Measurements from ENCODE around the gene FGD1. TPM values are rescaled to one million over a fixed set of nuclear protein-coding genes. Genes with fewer than 3 reads are reported as not detected.

The FGD1 gene
- total RNA-seq, 2 donors from 2014 or later, result 6.6 to 7.0 TPM

- DNase-seq (ENCODE audit: low spot score), result no peak
- no peaks in the 10 kb centered on the region for H3K9me3 ChIP-seq
- no peaks in the 10 kb centered on the region for H3K27me3 ChIP-seq (replicated peaks; ENCODE audit: insufficient read depth)
- no peaks in the 10 kb centered on the region for H3K36me3 ChIP-seq
- 39% methylated on average over 9 of the region's 9 CpGs for WGBS
- no peak overlapping the region for H3K4me3 ChIP-seq
- no peak for TF ChIP-seq POLR2A (IDR thresholded peaks at IDR 0.05)
- TF ChIP-seq CTCF (IDR thresholded peaks at IDR 0.05), result no peak
- TF ChIP-seq POLR2AphosphoS5 (IDR thresholded peaks at IDR 0.05), result no peak
- intact Hi-C loops (cut with DNase I), result no loop called here
- H3K4me1 ChIP-seq (replicated peaks), result no peaks in the 10 kb centered on the region
- no peak overlapping the region for H3K27ac ChIP-seq
Measured at GRCh38 chrX:54483946-54484345, 12.1 kb downstream of the FGD1 start.

GRCh38 chrX:54482839-54483593 is 13.0 kb downstream of the FGD1 start:
- Histone ChIP-seq H3K27me3 (replicated peaks; ENCODE audit: insufficient read depth) (no peaks in the 10 kb centered on the region), H3K9me3 (no peaks in the 10 kb centered on the region), H3K4me3 (no peak overlapping the region), H3K36me3 (no peaks in the 10 kb centered on the region), H3K4me1 (replicated peaks) (no peaks in the 10 kb centered on the region), H3K27ac (no peak overlapping the region)
- DNase-seq (ENCODE audit: low spot score), result no peak
- TF ChIP-seq POLR2A (IDR thresholded peaks at IDR 0.05), result no peak
- no peak for TF ChIP-seq CTCF (IDR thresholded peaks at IDR 0.05)
- TF ChIP-seq POLR2AphosphoS5 (IDR thresholded peaks at IDR 0.05), result no peak
- WGBS, result 27% methylated on average over 11 of the region's 21 CpGs
- intact Hi-C loops (cut with DNase I), result no loop called here

GRCh38 chrX:54479136-54480111 is 16.6 kb downstream of the FGD1 start:
- Histone ChIP-seq H3K4me1 (replicated peaks) (no peaks in the 10 kb centered on the region), H3K36me3 (no peaks in the 10 kb centered on the region), H3K4me3 (no peak overlapping the region), H3K9me3 (no peaks in the 10 kb centered on the region), H3K27ac (no peak overlapping the region), H3K27me3 (replicated peaks; ENCODE audit: insufficient read depth) (no peaks in the 10 kb centered on the region)
- TF ChIP-seq POLR2AphosphoS5 (IDR thresholded peaks at IDR 0.05) (no peak), POLR2A (IDR thresholded peaks at IDR 0.05) (no peak), CTCF (IDR thresholded peaks at IDR 0.05) (no peak)
- DNase-seq (ENCODE audit: low spot score), result no peak
- intact Hi-C loops (cut with DNase I), result no loop called here
- 40% methylated on average over 9 of the region's 9 CpGs for WGBS

- H3K36me3 ChIP-seq, result no peaks in the 10 kb centered on the region
- no peak overlapping the region for H3K27ac ChIP-seq
- WGBS, result 77% methylated on average over 10 of the region's 10 CpGs
- H3K4me3 ChIP-seq, result no peak overlapping the region
- H3K27me3 ChIP-seq (replicated peaks; ENCODE audit: insufficient read depth), result no peaks in the 10 kb centered on the region
- intact Hi-C loops (cut with DNase I), result no loop called here
- H3K9me3 ChIP-seq, result no peaks in the 10 kb centered on the region
- TF ChIP-seq POLR2A (IDR thresholded peaks at IDR 0.05) (no peak), CTCF (IDR thresholded peaks at IDR 0.05) (no peak), POLR2AphosphoS5 (IDR thresholded peaks at IDR 0.05) (no peak)
- DNase-seq (ENCODE audit: low spot score), result no peak
- no peaks in the 10 kb centered on the region for H3K4me1 ChIP-seq (replicated peaks)
Measured at GRCh38 chrX:54473993-54474859, 21.8 kb downstream of the FGD1 start.
